B cell (primary cell): ENCODE data around the gene FLNB. TPM values are rescaled to one million over a fixed set of nuclear protein-coding genes. Genes with fewer than 3 reads are reported as not detected.

Experiments
- ATAC-seq: fragments of 200-7000 bp; cut with Tn5 transposase; one replicate; pipeline ENCODE4 v1.10.0; 2021; ENCODE audit warnings: low read depth, mild to moderate bottlenecking, moderate number of reproducible peaks, moderate library complexity
- CTCF ChIA-PET: fragments of 350-600 bp; sonication (Branson Sonifier 250); formaldehyde crosslinking; loops from one replicate; lab custom pipeline; 2021; ENCODE audit warnings: antibody characterized with exemption, inconsistent platforms; lab: Charles Lee
- POLR2A ChIA-PET: fragments of 350-600 bp; sonication (Branson Sonifier 250); formaldehyde crosslinking; loops from one replicate; lab custom pipeline; 2021; ENCODE audit warnings: antibody characterized with exemption; lab: Charles Lee
- DNase-seq: peaks from one replicate; pipeline ENCODE4 v3.0.0; 2013
- H2AFZ ChIP-seq: 2 replicates; pipeline ENCODE4 v1.6.1; 2012; ENCODE audit warnings: mild to moderate bottlenecking, low read depth, low read length; ENCODE audit not compliant: insufficient read depth, poor library complexity, severe bottlenecking
- H3K27ac ChIP-seq, 2 donors: 1 replicate in 1 of 2; 2 replicates in 1 of 2; pipeline ENCODE4 v1.5.1; 2012 to 2013; ENCODE audit warnings: low read length in 2 of 2, mild to moderate bottlenecking in 2 of 2, moderate library complexity in 1 of 2
- H3K27me3 ChIP-seq, 4 experiments: fragments of 200-600 bp in 1 of 4; sonication (generic) in 1 of 4; replicated peaks in 1 of 4; 1 replicate in 2 of 4; 2 replicates in 2 of 4; pipeline versions ENCODE4 v1.6.1 to v1.7.0; 2013 to 2016; ENCODE audit warnings: low read length in 3 of 4, mild to moderate bottlenecking in 2 of 4, mixed read lengths in 1 of 4, moderate library complexity in 1 of 4; ENCODE audit not compliant: insufficient read depth in 4 of 4, control insufficient read depth in 3 of 4; ENCODE audit errors: control extremely low read depth in 1 of 4
- H3K36me3 ChIP-seq, 2 experiments: replicated peaks in 1 of 2; 1 replicate in 1 of 2; 2 replicates in 1 of 2; pipeline versions ENCODE4 v1.6.1 to v1.7.1; 2013; ENCODE audit warnings: low read length in 1 of 2; ENCODE audit not compliant: insufficient read depth in 2 of 2, control insufficient read depth in 1 of 2; ENCODE audit errors: control extremely low read depth in 1 of 2, extremely low read depth in 1 of 2
- H3K4me1 ChIP-seq, 2 donors: fragments of 200-600 bp in 1 of 2; sonication (generic) in 1 of 2; 1 replicate in 1 of 2; 2 replicates in 1 of 2; pipeline versions ENCODE4 v1.5.1 to v1.6.1; 2013 to 2017; ENCODE audit warnings: low read length in 2 of 2; ENCODE audit not compliant: control insufficient read depth in 2 of 2, insufficient read depth in 2 of 2
- H3K4me2 ChIP-seq: replicated peaks from 2 replicates; pipeline ENCODE3; 2012; ENCODE audit warnings: mild to moderate bottlenecking, low read depth, low read length; ENCODE audit not compliant: poor library complexity, severe bottlenecking
- H3K4me3 ChIP-seq, 5 experiments: fragments of 200-600 bp in 1 of 5; sonication (generic) in 1 of 5; 1 replicate in 3 of 5; 2 replicates in 2 of 5; pipeline versions ENCODE4 v1.5.1 to v1.7.0; 2011 to 2016; ENCODE audit warnings: low read length in 4 of 5, mild to moderate bottlenecking in 4 of 5, low read depth in 2 of 5, control low read depth in 1 of 5, moderate library complexity in 1 of 5; ENCODE audit not compliant: insufficient read depth in 1 of 5; ENCODE audit errors: control extremely low read depth in 1 of 5, extremely low read depth in 1 of 5
- H3K79me2 ChIP-seq: fragments of 200-600 bp; sonication (generic); one replicate; pipeline ENCODE4 v1.6.0; 2016; ENCODE audit warnings: low read length; ENCODE audit not compliant: control insufficient read depth, insufficient read depth
- H3K9ac ChIP-seq: fragments of 200-600 bp; sonication (generic); 2 replicates; pipeline ENCODE4 v1.6.1; 2017; ENCODE audit warnings: mild to moderate bottlenecking, low read length, moderate library complexity
- H3K9me3 ChIP-seq, 3 donors: one replicate each; pipeline versions ENCODE4 v1.6.1 to v1.7.1; 2013; ENCODE audit warnings: low read length in 2 of 3; ENCODE audit not compliant: control insufficient read depth in 2 of 3, insufficient read depth in 1 of 3; ENCODE audit errors: control extremely low read depth in 1 of 3
- H4K20me1 ChIP-seq: 2 replicates; pipeline ENCODE4 v1.6.0; 2012; ENCODE audit warnings: mild to moderate bottlenecking, low read length; ENCODE audit not compliant: insufficient read depth, control insufficient read depth, poor library complexity, severe bottlenecking
- H3K27ac Mint-ChIP-seq: one replicate; pipeline ENCODE4 v1.8.0; 2021; ENCODE audit warnings: mixed read lengths
- H3K27me3 Mint-ChIP-seq: one replicate; pipeline ENCODE4 v1.8.0; 2021; ENCODE audit warnings: mixed read lengths
- H3K4me1 Mint-ChIP-seq: one replicate; pipeline ENCODE4 v1.8.0; 2021; ENCODE audit warnings: mixed read lengths
- H3K4me3 Mint-ChIP-seq: one replicate; pipeline ENCODE4 v1.8.0; 2021; ENCODE audit warnings: mixed read lengths
- H3K9me3 Mint-ChIP-seq: one replicate; pipeline ENCODE4 v1.8.0; 2022; ENCODE audit warnings: mixed read lengths; ENCODE audit not compliant: insufficient read depth
- EZH2 ChIP-seq: IDR thresholded peaks from 2 replicates; pipeline ENCODE4 v1.6.1; 2012; ENCODE audit warnings: borderline replicate concordance, low read depth, mild to moderate bottlenecking, moderate library complexity, low read length; ENCODE audit not compliant: insufficient read depth, poor library complexity, severe bottlenecking
- whole genome bisulfite sequencing: methylation state at CpG from one replicate; pipeline ENCODE4 v1.1.5; 2013; ENCODE audit warnings: missing lambda C conversion rate; ENCODE audit not compliant: insufficient coverage; 5-methylcytosine and 5-hydroxymethylcytosine counted together
- intact Hi-C: fragments of 100-400 bp; cut with micrococcal nuclease; formaldehyde crosslinking; loops from one replicate; pipeline ENCODE4 v1.10.0; 2022
- polyA plus RNA-seq: library from polyadenylated mRNA; depleted of rRNA; stranded (reverse); fragments of >200 nt; gene quantifications from 2 replicates; pipeline ENCODE4 v1.2.3, GENCODE V29; 2012
- total RNA-seq, 2 donors: library from RNA; stranded (reverse); fragments of 120-200 nt in 1 of 2; gene quantifications; 1 replicate in 1 of 2; 2 replicates in 1 of 2; pipeline versions ENCODE4 v1.2.3 to v1.2.4, GENCODE V29; 2013 to 2022
- TF ChIP-seq, protein P1 (sequence below): fragments of 200-600 bp; IDR thresholded peaks from one replicate; pipeline ENCODE4 v1.8.0; 2022; ENCODE audit warnings: antibody characterized with exemption, mild to moderate bottlenecking

FLNB gene
- total and polyA plus RNA-seq, 2 donors (not counting 1 experiment from before 2014, with no cell fraction given), result 25.5 to 28.3 TPM

- POLR2A ChIA-PET, result interaction anchor here (0.6 kb wide), 1 partner anchor 52 kb away, joined by 5 read pairs; no protein-coding TSS in a partner anchor
- intact Hi-C loops, result no loop called here
- Histone ChIP-seq H3K27me3 (no peaks in the 10 kb centered on the region), H3K9me3 (peaks cover 0 to 5% (median 2%) of the 10 kb centered on the region in 3 donors), H3K4me3 (no peak overlapping the region), H4K20me1 (peaks cover 4% of the 10 kb centered on the region), H3K4me2 (no peak overlapping the region), H2AFZ (no peak overlapping the region), H3K79me2 (peaks cover 44% of the 10 kb centered on the region), H3K4me1 (no peaks in the 10 kb centered on the region), H3K9ac (no peak overlapping the region), H3K27ac (no peak overlapping the region), H3K36me3 (peaks cover 0 to 1% of the 10 kb centered on the region in 2 experiments)
- H3K27me3 Mint-ChIP-seq, result no peaks in the 10 kb centered on the region
- no peak overlapping the region for H3K4me3 Mint-ChIP-seq
- ATAC-seq, result no peak
- no peak overlapping the region for H3K27ac Mint-ChIP-seq
- no peaks in the 10 kb centered on the region for H3K9me3 Mint-ChIP-seq
- no peak for TF ChIP-seq EZH2
- TF ChIP-seq, protein P1, sequence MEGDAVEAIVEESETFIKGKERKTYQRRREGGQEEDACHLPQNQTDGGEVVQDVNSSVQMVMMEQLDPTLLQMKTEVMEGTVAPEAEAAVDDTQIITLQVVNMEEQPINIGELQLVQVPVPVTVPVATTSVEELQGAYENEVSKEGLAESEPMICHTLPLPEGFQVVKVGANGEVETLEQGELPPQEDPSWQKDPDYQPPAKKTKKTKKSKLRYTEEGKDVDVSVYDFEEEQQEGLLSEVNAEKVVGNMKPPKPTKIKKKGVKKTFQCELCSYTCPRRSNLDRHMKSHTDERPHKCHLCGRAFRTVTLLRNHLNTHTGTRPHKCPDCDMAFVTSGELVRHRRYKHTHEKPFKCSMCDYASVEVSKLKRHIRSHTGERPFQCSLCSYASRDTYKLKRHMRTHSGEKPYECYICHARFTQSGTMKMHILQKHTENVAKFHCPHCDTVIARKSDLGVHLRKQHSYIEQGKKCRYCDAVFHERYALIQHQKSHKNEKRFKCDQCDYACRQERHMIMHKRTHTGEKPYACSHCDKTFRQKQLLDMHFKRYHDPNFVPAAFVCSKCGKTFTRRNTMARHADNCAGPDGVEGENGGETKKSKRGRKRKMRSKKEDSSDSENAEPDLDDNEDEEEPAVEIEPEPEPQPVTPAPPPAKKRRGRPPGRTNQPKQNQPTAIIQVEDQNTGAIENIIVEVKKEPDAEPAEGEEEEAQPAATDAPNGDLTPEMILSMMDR, result no peak
- H3K4me1 Mint-ChIP-seq, result no peaks in the 10 kb centered on the region
- WGBS, result 84% methylated on average over 10 of the region's 15 CpGs
- DNase-seq, result no peak
- CTCF ChIA-PET, result interaction anchor here (0.6 kb wide), 1 partner anchor 20 kb away, joined by 3 read pairs; no protein-coding TSS in a partner anchor
These were observed 51.4 kb downstream of the FLNB start for GRCh38 chr3:58059349-58060321.

DNA sequence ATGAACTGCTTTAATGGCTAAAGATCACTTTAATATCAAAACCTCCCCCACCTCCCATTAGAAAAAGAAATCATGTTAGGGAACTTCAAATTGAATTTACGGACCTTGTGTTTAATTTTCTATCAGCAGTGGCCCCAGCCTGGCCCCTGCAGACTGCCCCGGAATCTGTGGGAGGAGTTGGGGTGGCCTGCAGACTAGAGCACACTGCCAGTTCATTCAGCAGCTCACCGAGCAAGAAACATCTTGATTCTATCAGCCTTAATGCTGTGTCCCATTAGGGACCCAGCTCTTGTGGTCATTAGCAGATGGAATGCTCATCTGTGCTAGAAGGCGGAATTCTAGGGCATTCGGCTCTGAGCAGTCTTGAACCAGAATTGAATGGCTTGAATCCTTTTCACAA, 54.2 kb downstream of the FLNB start:
- no peaks in the 10 kb centered on the region for H3K27me3 Mint-ChIP-seq
- H3K9me3 ChIP-seq, result no peaks in the 10 kb centered on the region
- no peak overlapping the region for H3K9ac ChIP-seq
- CTCF ChIA-PET, result interaction anchor here (0.7 to 1.1 kb wide), 2 partner anchors 24 to 154 kb away, joined by 3 read pairs; no protein-coding TSS in a partner anchor
- intact Hi-C loops, result no loop called here
- no peak overlapping the region for H3K4me2 ChIP-seq
- H3K4me1 ChIP-seq, result no peaks in the 10 kb centered on the region
- H3K27me3 ChIP-seq, result no peaks in the 10 kb centered on the region
- DNase-seq (no peak), ATAC-seq (no peak)
- no peak overlapping the region for H3K27ac Mint-ChIP-seq
- H3K9me3 Mint-ChIP-seq, result no peaks in the 10 kb centered on the region
- no peak overlapping the region for H3K27ac ChIP-seq
- peaks cover 4% of the 10 kb centered on the region for H4K20me1 ChIP-seq
- H3K4me1 Mint-ChIP-seq, result no peaks in the 10 kb centered on the region
- H3K79me2 ChIP-seq, result peaks cover 25% of the 10 kb centered on the region
- H2AFZ ChIP-seq, result no peak overlapping the region
- H3K4me3 Mint-ChIP-seq, result no peak overlapping the region
- no peak for TF ChIP-seq EZH2
- TF ChIP-seq, protein P1, result no peak
- POLR2A ChIA-PET, result no interaction called here
- H3K36me3 ChIP-seq, result no peaks in the 10 kb centered on the region
- no peak overlapping the region for H3K4me3 ChIP-seq
- 97% methylated on average over 4 of the region's 5 CpGs for WGBS
